Activated CD4-positive, alpha-beta T cell treated with anti-CD3 and anti-CD28 coated beads, Interleukin-2, amount 50 U/mL, for 1 hour (primary cell): Measurements from ENCODE around the gene MLX.
A peak's percentile ranks its signal among the peaks of the same experiment; 100 is the strongest.
"Not testable (repeated sequence)": the region's sequence is repeated elsewhere in the genome, so short reads cannot be mapped to it uniquely, and the experiment has no call there.

Experiments used
- DNase-seq: peaks from one replicate; pipeline ENCODE4 v3.0.0-alpha.2; 2020

The MLX gene

GRCh38 chr17:42555961-42556617 is 10.8 kb upstream of the MLX start:
- not testable (repeated sequence) for DNase-seq

- no peak for DNase-seq
These were observed 7.8 kb upstream of the MLX start for GRCh38 chr17:42559075-42559474.

DNA sequence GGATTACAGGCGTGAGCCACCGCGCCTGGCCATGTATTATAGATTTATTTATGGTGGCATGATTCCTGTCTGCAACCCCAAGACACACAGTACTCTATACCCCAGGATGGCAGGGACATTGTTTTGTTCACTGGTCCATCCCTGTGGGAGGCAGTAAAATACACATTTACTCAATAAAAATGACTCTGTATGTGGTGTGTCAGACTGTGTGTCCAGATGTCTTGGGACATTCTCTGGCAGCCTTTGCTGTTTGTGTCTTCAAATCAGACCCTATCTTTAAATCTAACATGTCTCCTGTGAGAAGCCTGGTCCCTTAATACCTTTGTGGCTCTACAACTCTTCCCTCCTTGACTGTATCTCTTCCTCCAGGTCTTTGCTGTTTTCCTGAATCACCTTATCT is 6.7 kb upstream of the MLX start:
- DNase-seq, result no peak

- peak; percentile 89 for DNase-seq
These were observed 5.0 kb upstream of the MLX start, which contains the start of gene COASY for GRCh38 chr17:42561897-42562387. Gene COASY, plus strand, starts transcription at chr17:42562148. Its CDS starts 475 bp downstream, at chr17:42562623.

DNA sequence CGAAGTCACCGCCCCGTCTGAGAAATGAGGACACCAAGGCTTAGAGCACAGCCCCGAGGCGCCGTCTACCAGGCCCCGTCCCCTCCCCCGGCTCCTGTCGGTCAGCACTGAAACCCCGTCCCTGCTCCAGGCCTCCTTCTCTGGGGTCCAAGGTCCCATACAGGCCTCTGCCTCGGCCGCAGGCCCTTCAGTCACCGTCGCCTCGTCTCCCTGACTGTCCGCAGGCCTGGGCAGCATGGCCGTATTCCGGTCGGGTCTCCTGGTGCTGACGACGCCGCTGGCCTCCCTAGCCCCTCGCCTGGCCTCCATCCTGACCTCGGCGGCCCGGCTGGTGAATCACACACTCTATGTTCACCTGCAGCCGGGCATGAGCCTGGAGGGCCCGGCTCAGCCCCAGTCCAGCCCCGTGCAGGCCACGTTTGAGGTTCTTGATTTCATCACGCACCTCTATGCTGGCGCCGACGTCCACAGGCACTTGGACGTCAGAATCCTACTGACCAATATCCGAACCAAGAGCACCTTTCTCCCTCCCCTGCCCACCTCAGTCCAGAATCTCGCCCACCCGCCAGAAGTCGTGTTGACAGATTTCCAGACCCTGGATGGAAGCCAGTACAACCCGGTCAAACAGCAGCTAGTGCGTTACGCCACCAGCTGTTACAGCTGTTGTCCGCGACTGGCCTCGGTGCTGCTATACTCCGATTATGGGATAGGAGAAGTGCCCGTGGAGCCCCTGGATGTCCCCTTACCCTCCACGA is 4.3 kb upstream of the MLX start:
- no peak for DNase-seq

- DNase-seq, result no peak
These were observed 3.8 kb upstream of the MLX start for GRCh38 chr17:42563143-42563509.

DNA sequence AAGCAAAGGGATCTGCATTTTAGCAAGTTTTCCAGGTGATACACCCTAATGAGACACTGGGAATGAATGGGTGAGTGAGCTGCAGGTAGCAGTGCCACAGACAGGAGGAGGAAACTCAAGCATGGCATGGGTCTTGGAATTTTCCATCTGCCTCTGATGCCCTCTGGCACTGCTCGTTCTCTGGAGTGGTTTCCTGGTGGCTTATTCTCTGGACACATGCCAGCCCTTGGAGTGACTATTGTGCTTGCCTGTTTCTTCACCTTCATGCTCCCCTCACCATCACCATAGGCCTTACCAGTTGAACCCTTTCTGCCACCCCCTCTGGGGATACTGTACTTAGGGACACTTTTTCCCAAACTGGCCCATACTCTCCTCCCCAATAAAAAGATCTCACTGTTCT is 3.4 kb upstream of the MLX start:
- no peak for DNase-seq

DNA sequence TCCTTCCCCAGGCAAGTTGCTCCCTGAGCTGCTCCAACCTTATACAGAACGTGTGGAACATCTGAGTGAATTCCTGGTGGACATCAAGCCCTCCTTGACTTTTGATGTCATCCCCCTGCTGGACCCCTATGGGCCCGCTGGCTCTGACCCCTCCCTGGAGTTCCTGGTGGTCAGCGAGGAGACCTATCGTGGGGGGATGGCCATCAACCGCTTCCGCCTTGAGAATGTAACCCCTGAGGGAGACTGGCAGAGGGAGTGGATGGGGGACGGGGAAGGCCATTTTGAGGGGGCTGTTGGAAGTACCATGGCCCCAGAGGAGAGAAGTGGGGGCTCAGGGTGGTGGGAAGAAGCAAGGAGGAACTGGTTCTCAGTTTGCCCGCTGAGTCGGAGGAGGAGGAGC is 3.0 kb upstream of the MLX start:
- no peak for DNase-seq

DNA sequence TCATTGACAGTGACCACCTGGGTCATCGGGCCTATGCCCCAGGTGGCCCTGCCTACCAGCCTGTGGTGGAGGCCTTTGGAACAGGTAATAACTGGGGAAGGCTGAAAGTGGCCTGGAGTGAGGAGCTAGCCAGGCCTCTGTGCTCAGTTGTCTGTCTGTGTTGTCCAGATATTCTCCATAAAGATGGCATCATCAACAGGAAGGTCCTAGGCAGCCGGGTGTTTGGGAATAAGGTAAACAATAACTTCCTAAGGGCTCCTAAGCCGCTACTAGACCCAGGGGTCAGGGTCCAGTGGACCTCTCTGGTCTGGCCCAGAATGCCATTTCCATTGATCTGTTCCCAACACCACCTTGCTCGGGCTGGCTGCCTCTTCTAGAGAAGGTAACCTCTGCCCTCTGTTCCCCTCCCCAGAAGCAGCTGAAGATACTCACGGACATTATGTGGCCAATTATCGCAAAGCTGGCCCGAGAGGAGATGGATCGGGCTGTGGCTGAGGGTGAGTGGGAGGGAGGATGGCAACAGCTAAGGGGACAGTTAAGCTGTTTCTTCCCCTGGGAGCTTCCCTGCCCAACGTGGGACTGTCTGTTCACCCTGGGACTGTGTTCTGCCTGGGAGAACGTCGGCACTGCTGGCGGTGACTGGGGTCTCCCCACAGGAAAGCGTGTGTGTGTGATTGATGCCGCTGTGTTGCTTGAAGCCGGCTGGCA is 1.9 kb upstream of the MLX start:
- no peak for DNase-seq

- no peak for DNase-seq
These were observed 1.2 kb upstream of the MLX start for GRCh38 chr17:42565523-42566214.

DNA sequence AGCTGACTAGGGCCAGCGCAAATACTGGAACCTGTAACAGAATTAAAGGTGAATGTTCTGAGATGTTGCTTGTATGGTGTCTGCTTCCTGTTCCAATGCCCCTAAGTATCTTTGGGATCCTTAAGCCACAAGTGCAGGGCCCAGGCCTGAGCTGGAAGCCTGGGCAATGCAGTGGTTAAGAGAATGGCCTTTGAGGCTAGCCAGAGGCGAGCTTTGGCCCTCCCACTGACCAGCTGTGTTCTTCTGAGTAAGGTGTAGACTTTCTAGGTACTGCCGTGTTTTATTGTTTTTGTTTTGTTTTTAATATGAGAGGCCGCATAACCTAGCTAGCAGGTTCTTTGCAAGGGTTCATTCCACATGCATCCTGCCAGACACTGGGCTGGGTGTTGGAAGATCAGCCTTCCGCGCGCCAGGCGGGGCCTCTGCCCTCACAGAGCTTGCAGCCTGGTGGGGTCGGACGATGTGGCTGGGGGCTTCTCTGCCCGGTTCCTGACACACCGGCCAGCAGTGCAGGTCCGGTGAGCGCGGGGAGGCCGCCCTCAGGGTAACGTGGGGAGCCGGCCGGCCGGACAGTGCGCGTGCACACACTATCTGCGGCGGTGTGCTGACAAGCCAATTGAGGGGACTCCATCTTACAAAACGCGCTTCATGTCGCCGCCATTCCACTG is 551 bp upstream of the MLX start:
- no peak for DNase-seq

GRCh38 chr17:42568341-42569111 is 1.6 kb downstream of the MLX start:
- no peak for DNase-seq

DNA sequence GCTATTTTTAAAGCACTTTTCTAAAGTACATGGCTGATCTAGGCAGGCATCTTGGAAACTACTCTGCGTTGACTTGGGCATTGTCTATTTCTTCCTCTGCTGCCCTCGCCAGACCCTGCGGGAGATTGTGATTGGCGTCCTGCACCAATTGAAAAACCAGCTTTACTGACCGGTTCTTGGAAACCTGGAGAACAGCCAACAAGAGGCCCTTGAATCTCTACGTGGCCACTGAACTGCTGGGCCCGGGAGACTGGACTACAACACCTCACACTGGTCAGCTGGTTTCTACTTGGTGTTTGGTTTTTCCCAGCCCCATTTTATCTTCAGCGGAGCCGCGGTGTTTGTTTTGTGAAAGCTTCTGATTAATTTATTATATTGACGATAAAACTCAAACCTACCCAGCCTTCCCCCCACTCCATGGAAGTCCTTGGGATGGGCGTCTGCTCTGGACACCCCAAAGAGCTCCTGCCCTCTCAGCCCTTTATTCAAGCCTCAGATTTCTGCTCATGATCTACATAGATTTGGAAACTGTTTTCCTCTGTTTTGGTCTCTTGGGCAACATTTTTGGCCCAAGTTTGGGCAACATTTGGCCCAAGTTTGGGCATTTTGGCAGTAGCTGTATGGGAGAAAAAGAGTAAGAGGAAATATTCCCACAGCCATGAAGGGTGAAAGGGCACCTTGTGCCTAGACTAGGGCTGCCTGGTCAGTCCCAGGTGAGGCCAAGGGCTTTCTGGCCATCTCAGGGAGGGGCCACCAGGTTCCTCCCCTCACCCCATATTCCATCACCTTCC is 4.7 kb downstream of the MLX start:
- DNase-seq, result no peak

- DNase-seq, result no peak
These were observed 6.2 kb downstream of the MLX start for GRCh38 chr17:42573095-42573494.

GRCh38 chr17:42574463-42574862 is 7.6 kb downstream of the MLX start:
- no peak for DNase-seq

DNA sequence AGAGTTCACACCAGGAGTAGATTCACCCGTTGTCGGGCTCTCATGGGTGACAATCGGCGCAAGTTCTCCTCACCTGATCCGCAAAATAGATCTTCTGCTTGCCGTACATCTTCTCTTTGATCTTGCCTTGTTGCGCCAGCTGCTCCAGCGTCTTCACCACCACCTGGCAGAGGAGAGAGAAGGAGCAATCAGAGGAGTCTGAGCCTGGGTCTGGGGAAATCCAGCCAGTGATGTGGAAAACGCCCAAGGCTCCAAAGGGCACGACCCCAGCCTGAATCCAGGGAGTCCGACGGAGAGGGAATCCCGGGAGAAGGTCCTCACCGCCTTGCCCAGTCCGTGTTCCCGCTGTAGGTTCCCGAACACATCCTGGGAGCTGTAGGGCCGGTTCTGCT is 10.2 kb downstream of the MLX start:
- DNase-seq, result no peak

DNA sequence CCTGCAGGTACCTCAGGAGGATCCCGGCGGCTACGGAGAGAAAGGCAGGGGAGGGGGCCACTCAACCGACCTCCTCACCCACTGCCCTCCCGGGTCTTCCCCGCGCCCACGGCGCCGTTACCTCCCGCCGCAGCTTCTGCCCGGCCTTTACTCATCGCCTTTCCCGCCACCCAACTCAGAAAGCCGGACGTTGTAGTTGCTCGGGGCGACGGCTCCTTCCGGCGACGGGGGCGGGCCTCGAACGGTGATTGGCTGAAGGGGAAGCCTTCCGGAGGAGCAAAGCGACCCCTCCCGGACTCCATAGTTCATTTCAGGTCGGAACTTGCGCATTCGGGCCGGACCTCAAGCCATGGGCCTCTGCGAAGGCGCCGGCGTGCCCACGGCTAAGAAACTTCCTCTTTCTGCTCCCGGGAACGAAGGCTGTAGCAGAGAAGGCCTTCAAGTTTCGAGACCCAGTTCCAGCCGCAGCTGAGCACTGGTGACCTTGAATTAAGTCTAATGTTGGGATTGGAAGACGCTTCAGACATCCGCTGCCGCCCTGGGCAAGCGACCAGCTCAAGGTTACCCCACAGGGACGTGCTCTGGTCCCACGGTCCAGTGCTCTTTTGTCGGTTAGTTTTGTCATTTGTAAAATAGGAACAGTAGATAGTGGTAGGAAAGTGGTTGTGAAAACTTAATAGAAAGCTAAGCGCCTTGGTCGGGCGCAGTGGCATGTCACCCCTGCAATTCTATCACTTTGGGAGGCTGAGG is 10.8 kb downstream of the MLX start, which contains the start of gene PSMC3IP:
Gene PSMC3IP, minus strand, starts transcription at position 198 of the 750 bp plus-strand sequence. Its CDS starts 43 bp downstream, at position 155.
- peak; percentile 89 for DNase-seq

GRCh38 chr17:42578282-42578869 is 11.5 kb downstream of the MLX start:
- DNase-seq, result peak; percentile 73

GRCh38 chr17:42579794-42580551 is 13.1 kb downstream of the MLX start:
- DNase-seq, result no peak
